Vagina (tissue), 2 donors: Measurements from ENCODE around the gene UACA. TPM values are rescaled to one million over a fixed set of nuclear protein-coding genes. Genes with fewer than 3 reads are reported as not detected.

Source experiments
- DNase-seq, 2 donors: peaks; one replicate each; pipeline ENCODE4 v3.0.0-alpha.2; 2017; ENCODE audit errors: extremely low spot score in 2 of 2
- H3K27ac ChIP-seq: fragments of 200-600 bp; sonication (generic); one replicate; pipeline ENCODE4 v1.5.1; 2019
- H3K27me3 ChIP-seq: fragments of 200-600 bp; sonication (generic); one replicate; pipeline ENCODE4 v1.5.1; 2019
- H3K36me3 ChIP-seq, 2 donors: fragments of 200-600 bp; sonication (generic); one replicate each; pipeline ENCODE4 v1.5.1; 2017 to 2019
- H3K4me1 ChIP-seq: fragments of 200-600 bp; sonication (generic); one replicate; pipeline ENCODE4 v1.5.1; 2019
- H3K4me3 ChIP-seq, 2 donors: fragments of 200-600 bp; sonication (generic); 1 replicate in 1 of 2; 2 replicates in 1 of 2; pipeline ENCODE4 v1.5.1; 2016 to 2019
- H3K9me3 ChIP-seq: fragments of 200-600 bp; sonication (generic); one replicate; pipeline ENCODE4 v1.5.1; 2019
- CTCF ChIP-seq, 3 experiments: fragments of 450-650 bp in 2 of 3; fragments of 200-600 bp in 1 of 3; sonication (generic) in 1 of 3; IDR thresholded peaks; one replicate each; pipeline ENCODE4 v1.5.1; 2017 to 2019; ENCODE audit warnings: antibody characterized with exemption in 3 of 3, mild to moderate bottlenecking in 2 of 3, moderate library complexity in 2 of 3
- POLR2A ChIP-seq, 2 donors: fragments of 450-650 bp; IDR thresholded peaks; one replicate each; pipeline ENCODE4 v1.6.1; 2017; ENCODE audit warnings: antibody characterized with exemption in 2 of 2, mild to moderate bottlenecking in 2 of 2, moderate library complexity in 2 of 2
- POLR2AphosphoS5 ChIP-seq, 2 donors: sonication (generic); formaldehyde crosslinking; IDR thresholded peaks; one replicate each; pipeline ENCODE4 v1.9.0; 2017; ENCODE audit warnings: antibody characterized with exemption in 2 of 2, mild to moderate bottlenecking in 2 of 2, low read depth in 1 of 2; ENCODE audit not compliant: insufficient read depth in 1 of 2
- intact Hi-C: fragments of 100-400 bp; cut with DNase I; formaldehyde crosslinking; loops from one replicate; pipeline ENCODE4 v1.15.1; 2023
- total RNA-seq: library from RNA; depleted of rRNA; stranded (reverse); fragments of >200 nt; gene quantifications from one replicate; pipeline ENCODE4 v1.2.3, GENCODE V29; 2016

The UACA gene
- total RNA-seq, 1 donor from 2014 or later = 40.3 TPM

- DNase-seq = no peak
- TF ChIP-seq CTCF (IDR thresholded peaks at IDR 0.05) = no peak
- TF ChIP-seq POLR2AphosphoS5 (IDR thresholded peaks at IDR 0.05; ENCODE audit: insufficient read depth in 1 of 2, low read depth in 1 of 2) = no peak
- no peak for TF ChIP-seq POLR2A (IDR thresholded peaks at IDR 0.05)
- intact Hi-C loops = no loop called here
Measured at GRCh38 chr15:70650567-70651302, 112.6 kb downstream of the UACA start.

GRCh38 chr15:70647396-70647795, 116.0 kb downstream of the UACA start:
- H3K9me3 ChIP-seq = no peaks in the 10 kb centered on the region
- no peak overlapping the region for H3K27ac ChIP-seq
- no peaks in the 10 kb centered on the region for H3K4me1 ChIP-seq
- no peak for DNase-seq
- no peaks in the 10 kb centered on the region for H3K27me3 ChIP-seq
- no peak for TF ChIP-seq POLR2A (IDR thresholded peaks at IDR 0.05)
- no peak for TF ChIP-seq CTCF (IDR thresholded peaks at IDR 0.05)
- no peak for TF ChIP-seq POLR2AphosphoS5 (IDR thresholded peaks at IDR 0.05; ENCODE audit: insufficient read depth in 1 of 2, low read depth in 1 of 2)
- intact Hi-C loops = no loop called here
- no peaks in the 10 kb centered on the region for H3K36me3 ChIP-seq
- no peak overlapping the region for H3K4me3 ChIP-seq

More at GRCh38 chr15:70650567-70651302, 112.6 kb downstream of the UACA start:
- Histone ChIP-seq H3K27ac (no peak overlapping the region), H3K27me3 (no peaks in the 10 kb centered on the region), H3K9me3 (no peaks in the 10 kb centered on the region), H3K36me3 (peaks cover 0 to 7% of the 10 kb centered on the region in 2 donors), H3K4me3 (no peak overlapping the region), H3K4me1 (no peaks in the 10 kb centered on the region)

GRCh38 chr15:70646169-70646568, 117.2 kb downstream of the UACA start:
- H3K4me1 ChIP-seq = no peaks in the 10 kb centered on the region
- DNase-seq = no peak
- no peaks in the 10 kb centered on the region for H3K9me3 ChIP-seq
- no peaks in the 10 kb centered on the region for H3K27me3 ChIP-seq
- no peaks in the 10 kb centered on the region for H3K36me3 ChIP-seq
- TF ChIP-seq POLR2AphosphoS5 (IDR thresholded peaks at IDR 0.05; ENCODE audit: insufficient read depth in 1 of 2, low read depth in 1 of 2) (no peak), POLR2A (IDR thresholded peaks at IDR 0.05) (no peak), CTCF (IDR thresholded peaks at IDR 0.05) (no peak)
- intact Hi-C loops = no loop called here
- H3K4me3 ChIP-seq = no peak overlapping the region
- no peak overlapping the region for H3K27ac ChIP-seq

DNA sequence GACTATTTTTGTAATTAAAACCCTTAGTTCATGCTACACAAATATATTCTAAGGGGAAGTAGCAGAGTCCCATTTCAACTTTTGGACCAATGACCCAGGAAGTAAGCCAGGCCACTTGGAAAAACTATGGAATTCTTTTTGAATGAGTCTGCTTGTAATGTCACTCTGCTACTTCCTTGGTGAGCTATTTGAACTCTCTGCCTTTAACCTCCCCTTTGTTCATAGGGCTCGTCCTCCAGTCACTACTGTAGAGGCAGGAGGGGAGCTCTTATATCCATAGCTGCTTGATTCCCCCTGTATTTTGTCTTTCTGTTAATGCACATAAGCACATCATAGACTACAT, 119.6 kb downstream of the UACA start:
- Histone ChIP-seq H3K27me3 (no peaks in the 10 kb centered on the region), H3K27ac (no peak overlapping the region), H3K9me3 (no peaks in the 10 kb centered on the region), H3K4me3 (no peak overlapping the region), H3K36me3 (no peaks in the 10 kb centered on the region), H3K4me1 (no peaks in the 10 kb centered on the region)
- no peak for DNase-seq
- TF ChIP-seq POLR2AphosphoS5 (IDR thresholded peaks at IDR 0.05; ENCODE audit: insufficient read depth in 1 of 2, low read depth in 1 of 2) (no peak), CTCF (IDR thresholded peaks at IDR 0.05) (no peak), POLR2A (IDR thresholded peaks at IDR 0.05) (no peak)
- intact Hi-C loops = no loop called here

- no peak for DNase-seq
- TF ChIP-seq POLR2AphosphoS5 (IDR thresholded peaks at IDR 0.05; ENCODE audit: insufficient read depth in 1 of 2, low read depth in 1 of 2) (no peak), POLR2A (IDR thresholded peaks at IDR 0.05) (no peak), CTCF (IDR thresholded peaks at IDR 0.05) (no peak)
- H3K27me3 ChIP-seq = no peaks in the 10 kb centered on the region
- no peak overlapping the region for H3K4me3 ChIP-seq
- no peaks in the 10 kb centered on the region for H3K9me3 ChIP-seq
- H3K4me1 ChIP-seq = no peaks in the 10 kb centered on the region
- H3K36me3 ChIP-seq = no peaks in the 10 kb centered on the region
- H3K27ac ChIP-seq = no peak overlapping the region
- intact Hi-C loops = no loop called here
Measured at GRCh38 chr15:70643106-70643782, 120.1 kb downstream of the UACA start.
